Activated CD4-positive, alpha-beta T cell treated with anti-CD3 and anti-CD28 coated beads for 4 hours (primary cell): ENCODE measurements around the gene TIGD3.

Experiments
- DNase-seq, 2 donors: peaks; one replicate each; pipeline ENCODE4 v3.0.0-alpha.2; 2020

TIGD3 gene

DNA sequence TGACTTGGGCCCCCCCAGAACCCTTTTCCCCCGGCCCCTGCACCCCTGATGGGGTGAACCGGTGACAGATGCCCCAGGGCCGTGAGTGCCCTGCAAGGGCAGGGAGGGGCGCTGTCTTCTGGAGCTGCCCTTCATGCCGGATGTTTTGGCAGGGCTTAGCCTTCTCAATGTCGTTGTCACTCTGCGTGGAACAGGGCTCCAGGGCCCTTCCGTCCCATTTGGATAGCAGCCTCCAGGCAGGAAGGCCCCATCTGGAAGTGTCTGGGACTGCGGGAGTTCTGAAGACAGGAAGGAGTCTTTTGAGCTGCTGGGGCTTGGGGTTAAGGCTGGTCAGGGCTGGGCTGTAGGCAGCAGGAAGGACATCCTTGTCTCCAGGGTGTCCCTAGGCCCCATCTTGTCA lies 36.4 kb downstream of the TIGD3 start:
- no peak for DNase-seq

DNA sequence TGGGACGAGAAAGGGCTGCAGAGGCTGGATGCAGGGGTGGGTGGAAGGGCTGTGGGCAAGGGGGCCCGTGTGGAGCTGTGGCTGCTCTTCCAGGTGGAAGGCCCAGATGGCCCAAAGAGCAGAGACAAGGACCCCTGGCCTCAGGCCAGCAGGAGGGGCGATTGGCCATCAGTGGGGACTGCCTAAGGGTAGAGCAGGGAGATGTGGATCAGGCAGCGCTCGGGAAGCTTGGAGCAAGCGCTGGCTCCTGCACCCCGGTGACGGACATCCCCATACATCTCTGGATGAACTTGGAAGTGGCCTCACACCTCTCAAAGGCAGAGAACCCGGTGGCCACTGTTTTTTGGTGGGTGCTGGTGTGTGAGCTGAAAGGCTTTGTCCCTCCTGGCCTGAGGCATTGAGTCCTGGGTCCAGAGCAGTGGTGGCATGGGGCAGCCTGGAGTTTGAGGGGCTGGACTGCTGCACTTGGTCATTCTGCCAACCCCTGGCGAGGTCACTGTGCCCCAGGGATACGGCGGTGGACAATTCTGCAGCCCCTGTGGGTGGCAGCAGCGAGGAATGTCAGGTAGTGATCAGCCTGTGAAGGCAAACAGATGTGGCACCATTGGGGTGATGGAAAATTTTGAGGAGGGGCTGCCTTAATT lies 37.8 kb downstream of the TIGD3 start:
- DNase-seq: no peak

DNA sequence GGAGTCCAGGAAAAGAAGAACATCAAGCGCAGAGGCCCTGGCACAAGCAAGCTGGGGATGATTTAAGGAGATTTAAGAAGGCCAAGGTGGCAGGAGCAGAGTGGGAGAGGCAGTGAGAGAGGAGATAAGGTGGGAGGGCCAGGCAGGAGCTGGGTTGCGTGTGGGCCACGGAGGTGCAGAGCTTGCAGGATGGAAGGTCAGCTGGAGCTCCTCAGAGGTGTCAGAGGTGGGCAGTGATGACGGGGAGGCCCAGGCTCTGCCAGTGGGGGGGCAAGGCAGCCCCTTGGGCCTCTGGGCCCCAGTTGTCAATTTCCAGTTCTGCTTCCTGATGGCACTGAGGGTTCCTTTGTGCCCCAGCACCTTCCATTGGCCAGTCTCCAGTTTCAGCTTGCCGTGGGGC lies 38.3 kb downstream of the TIGD3 start:
- no peak for DNase-seq

DNA sequence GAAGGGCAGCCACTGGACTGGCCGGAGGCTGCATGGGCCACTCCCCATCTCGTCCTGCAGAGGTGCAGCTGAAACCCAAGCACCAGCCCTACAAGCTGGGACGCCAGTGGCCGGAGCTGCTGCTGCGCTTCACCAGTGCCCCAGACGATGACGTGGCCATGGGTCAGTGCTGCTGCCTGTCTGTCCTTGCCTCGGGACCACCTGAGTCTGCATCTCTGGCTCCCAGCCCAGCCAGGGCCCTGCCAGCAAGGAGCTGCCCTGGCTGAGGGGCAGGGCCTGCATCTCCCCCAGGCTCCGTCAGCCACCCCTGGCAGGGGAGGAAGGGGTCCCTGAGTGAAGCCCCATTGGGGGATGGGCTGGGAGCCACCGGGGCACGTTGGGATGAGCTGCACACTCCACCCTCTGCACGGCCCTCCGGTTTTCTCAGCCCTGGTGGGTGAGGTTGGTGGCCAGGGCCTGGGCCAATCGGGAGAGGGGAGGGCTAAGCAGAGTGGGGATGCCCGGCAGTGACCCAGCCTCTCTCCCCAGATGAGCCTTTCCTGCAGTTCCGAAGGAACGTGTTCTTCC lies 39.0 kb downstream of the TIGD3 start:
- DNase-seq: no peak

DNA sequence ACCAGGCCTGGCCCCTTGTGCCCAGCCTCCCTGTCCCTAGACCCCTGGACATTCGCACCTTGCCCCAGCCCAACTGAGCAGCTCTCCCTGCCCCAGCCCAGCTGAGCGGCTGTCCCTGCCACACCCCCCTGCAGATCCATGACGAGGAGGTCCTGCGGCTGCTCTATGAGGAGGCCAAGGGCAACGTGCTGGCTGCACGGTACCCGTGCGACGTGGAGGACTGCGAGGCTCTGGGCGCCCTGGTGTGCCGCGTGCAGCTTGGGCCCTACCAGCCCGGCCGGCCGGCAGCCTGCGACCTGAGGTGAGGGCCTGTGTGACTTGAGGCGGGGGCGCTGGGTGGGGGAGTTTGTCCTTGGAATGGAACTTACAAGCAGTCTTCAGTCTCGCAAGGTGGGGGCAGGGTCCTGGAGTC lies 39.6 kb downstream of the TIGD3 start:
- no peak for DNase-seq

DNA sequence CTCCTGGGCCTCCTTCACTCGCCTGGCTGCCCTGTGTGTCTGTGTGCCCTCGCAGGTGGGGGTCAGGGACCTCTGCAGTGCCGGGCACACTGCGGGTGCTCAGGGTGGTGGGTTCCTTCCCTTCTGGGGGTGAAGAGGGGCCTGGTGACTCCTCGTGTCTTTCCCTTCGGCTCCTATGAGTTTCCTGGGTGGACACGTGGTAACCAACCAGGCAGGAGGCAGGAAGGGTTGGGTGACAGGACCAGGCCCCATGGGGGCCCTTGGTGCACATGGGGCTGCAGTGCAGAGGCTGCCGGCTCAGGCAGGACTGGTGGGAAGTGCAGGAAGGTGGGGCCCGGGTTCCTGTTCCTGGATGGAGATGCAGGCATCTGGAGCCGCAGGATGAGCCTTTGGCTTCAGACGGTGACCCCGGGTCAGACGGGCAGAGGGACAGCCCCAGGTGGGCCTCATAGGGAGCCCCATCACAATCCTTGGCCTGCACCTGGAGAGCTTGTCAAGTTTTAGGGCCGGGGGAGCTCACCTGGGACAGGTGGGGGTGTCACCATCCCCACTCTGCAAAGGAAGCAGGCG lies 41.5 kb downstream of the TIGD3 start:
- DNase-seq: no peak

DNA sequence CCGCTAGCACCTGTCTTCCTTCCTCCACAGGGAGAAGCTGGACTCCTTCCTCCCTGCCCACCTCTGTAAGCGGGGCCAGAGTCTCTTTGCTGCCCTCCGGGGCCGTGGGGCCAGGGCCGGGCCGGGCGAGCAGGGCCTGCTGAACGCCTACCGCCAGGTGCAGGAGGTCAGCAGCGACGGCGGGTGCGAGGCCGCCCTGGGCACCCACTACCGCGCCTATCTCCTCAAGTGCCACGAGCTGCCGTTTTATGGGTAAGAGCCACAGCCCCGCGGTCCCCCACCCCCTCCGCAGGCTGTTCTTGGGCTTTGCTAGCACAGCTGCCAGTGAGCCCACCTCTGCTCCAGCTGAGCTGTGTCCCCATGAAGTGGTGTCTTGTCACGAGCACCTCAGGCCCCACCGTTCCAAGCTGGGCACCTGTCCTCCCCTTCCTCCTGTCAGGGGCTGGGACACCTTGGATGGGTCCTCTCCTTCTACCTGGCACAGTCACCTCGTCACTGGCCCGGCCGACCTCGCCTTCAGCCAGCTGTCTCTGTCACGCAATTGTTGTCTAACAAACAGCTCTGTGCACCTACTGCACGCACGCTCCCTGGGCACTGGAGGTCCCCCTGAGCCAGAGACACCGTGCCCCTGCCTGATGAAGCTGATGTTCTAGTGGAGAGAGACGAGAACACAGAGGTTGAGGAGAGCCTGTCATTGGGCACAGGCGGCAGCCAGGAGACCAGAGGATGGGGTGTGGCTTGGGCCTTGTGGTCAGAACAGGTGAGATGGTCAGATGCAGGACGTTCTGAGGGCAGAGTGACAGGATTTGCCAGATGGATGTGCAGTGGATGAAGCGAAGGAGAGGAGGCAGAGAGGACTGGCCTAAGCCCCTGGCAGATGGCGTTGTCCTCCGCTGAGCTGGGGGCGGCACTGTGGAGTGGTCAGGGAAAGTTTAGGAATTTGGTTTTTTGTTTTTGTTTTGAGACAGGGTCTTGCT lies 42.5 kb downstream of the TIGD3 start:
- DNase-seq: no peak

DNA sequence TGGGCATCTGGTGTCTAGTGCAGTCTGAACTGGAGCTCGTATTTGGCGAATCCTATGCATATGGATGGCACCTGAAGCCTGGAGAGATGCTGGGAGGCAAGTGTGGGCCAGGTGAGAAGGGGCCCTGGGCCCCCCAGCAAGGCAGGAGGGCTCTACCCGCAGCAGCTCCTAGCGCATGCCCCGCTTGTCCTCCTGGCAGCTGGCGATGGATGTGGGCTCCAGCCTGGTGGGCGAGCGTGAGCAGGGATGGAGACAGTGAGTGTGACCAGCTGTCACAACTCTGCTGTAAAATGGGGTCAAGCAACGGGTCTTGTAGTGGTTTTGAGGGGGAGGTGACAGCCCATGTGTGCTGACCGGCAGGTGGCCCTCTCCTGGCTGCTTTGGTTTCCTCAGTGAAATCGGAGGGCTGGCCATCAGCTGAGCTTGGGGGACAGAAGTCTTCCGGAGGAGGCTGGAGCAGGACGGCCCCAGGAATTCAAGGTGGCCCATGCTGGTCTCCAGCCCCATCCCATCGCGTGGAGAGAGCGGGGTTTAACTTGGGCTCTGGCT lies 43.9 kb downstream of the TIGD3 start:
- no peak for DNase-seq

DNA sequence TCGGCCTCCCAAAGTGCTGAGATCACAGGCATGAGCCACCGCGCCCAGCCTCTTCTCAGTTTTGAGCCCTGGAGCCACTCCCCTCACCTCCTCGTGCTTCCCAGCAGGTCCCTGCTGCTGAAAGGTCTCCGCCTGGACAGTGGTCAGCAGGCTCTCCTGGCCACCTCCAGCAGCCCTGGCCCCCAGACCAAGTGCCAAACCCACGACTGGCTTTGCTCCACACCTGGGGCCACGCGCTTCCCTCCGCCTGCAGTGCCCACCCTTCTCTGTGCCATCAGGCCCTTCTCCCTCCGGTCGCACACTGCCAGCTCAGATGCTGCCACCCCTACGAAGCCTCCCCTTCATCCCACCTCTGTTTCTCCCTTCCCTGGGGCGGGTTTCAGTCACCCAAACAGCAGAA lies 44.7 kb downstream of the TIGD3 start:
- DNase-seq: no peak

DNA sequence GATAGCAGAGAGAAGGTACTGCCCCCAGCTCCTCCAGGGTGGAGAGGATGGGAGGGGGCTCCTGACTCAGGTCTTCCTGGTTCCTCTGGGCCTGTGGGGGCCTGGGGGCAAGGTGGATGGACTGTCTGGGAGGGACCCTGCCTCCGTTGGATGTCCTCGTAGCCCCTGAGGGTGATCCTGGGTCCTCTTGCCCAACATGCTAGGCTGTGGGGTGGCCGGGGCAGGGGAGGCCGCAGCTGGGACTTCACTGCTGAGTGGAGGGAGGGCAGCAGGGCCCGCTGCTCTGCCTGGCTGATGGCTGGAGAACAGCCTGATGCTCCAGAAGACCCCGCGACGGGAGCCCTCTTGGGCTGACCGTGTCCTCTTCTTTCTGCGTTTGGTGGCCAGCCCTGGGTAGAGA lies 45.3 kb downstream of the TIGD3 start:
- DNase-seq: no peak

DNA sequence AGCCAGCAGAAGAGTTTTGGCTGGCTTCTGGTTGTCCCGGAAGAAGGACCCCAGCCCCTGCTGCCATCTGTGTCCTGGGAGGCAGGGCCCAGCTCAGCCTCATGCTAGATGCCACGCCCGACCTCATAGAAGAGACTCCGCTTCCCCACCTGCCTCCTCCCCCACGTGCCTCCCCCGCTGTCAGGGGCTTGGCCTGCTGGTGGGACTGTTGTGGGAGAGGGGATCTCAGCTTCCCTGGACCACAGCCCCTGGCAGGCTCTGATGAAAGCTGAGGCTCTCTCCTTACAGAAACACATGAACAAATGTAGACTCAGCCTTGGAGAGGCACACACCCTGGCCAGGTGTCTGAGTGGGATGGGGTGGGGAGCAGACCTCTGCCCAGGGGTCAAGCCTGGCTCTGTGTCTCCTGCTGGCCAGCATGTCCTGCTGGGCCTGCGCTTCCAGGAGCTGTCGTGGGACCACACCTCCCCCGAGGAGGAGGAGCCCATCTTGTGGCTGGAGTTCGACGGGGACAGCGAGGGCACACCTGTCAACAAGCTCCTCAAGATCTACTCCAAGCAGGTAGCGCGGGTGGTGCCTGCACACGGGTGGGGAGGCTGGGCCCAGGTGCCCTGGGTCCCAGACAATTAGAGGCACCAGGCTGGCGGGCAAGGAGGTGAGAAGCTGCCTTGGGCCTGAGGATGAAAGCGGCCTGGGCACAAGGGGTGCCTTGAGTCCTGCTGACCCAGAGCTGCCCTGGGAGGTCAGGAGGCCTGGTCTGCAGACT lies 45.9 kb downstream of the TIGD3 start:
- DNase-seq: no peak

DNA sequence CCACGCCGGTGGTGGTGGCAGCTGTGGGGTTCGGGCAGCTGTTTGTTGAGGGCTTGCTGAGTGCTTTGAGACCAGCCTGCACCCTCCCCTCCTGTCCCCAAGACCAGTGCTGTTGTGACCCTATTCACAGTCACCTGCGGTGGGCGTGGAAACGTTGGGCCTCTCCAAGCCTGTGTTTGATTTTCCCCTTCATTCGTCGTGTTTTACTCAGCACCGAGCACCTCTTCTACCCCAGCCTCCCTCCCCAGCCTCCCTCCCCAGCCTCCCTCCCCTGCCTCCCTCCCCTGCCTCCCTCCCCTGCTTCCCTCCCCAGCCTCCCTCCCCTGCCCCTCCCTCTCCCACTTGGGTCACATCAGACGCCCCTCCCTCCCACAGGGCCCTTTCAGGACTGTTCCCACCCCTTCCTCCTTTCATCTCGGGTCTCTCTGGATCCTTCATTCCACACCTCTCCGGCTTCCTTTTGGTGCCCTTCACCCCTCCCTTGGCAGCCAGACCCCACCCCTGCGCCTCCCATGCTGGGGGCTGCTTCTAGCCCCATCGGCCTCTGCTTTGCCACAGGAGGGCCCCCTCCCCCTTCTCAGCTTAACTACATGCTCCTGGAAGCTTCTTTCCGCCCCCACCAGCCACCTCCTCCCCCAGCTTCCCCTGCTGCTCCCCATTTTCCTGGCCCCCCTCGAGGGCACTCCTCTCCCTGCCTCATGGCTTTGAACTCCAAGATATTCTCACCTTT lies 46.7 kb downstream of the TIGD3 start:
- DNase-seq: no peak

DNA sequence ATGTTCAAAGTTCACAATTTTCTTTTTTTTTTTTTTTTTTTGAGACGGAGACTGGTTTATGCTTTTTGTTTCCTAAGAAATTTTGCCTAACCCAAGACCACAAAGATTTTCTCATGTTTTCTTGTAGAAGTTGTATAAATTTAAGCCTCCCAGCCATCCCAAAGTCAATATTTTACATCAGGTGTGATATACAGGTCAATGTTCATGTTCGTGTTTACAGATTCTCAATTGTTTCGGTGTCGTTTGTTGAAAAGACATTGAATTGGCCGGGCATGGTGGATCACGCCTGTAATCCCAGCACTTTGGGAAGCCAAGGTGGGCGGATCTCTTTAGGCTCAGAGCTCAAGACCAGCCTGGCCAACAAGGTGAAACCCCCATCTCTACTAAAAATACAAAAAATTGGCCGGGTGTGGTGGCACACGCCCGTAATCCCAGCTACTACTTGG lies 47.3 kb downstream of the TIGD3 start:
- DNase-seq: no peak

DNA sequence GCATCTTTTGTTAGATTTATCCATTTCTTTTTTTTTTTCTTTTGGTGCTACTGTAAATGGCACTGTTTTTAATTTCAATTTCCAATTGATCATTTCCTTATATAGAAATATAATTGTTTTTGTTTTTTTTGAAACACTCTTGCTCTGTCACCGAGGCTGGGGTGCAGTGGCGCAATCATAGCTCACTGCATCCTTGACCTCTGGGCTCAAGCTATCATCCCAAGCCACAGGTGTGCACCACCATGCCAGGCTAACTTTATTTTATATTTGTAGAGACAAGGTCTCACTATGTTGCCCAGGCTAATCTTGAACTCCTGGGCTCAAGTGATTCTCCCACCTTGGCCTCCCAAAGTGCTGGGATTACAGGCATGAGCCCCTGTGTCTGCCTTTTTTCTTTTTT lies 48.2 kb downstream of the TIGD3 start:
- no peak for DNase-seq

DNA sequence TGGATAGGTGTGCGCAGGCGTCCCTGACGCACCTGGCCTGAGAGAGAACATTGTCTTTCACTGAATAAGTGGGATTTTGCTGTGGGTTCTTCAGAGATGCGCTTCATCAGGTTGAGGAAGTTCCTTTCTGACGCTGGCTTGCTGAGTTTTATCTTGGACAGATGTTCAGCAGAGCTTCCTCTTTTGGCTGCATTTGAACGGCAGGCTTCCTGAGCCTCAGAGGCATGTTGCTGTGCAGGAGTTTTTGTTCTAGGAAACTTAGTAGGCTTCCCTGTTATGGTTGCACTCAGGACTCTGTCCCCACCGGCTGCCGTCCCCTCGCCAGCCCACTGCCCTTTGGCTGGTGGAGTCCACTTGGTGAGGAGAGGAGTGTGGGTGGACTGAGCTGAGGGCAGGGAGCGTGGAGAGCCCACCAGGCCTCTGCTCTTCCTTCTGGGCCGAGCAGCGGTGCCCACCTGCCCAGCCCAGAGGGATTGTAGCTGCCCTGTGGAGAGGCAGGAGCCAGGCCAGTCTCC lies 49.1 kb downstream of the TIGD3 start:
- DNase-seq: no peak

DNA sequence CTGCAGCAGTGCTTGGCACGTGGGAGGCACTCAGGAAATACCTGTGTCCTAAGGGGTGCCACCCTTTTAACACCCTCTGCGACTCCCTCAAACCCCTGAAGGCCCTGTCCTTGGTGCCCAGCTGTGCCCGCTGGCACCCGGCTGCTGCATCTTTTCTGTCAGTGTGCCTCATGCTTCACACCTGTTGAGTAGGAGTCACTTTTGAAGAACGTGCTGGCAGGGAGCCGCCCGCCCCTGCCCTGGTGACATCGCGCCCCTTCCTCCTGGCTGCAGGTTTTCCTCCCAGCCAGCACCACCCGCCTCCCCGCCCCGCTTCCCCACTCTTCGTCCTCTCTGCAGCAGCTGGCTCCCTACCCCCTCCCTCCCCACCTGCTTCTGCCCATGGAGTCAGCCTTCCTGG lies 49.7 kb downstream of the TIGD3 start:
- no peak for DNase-seq

DNA sequence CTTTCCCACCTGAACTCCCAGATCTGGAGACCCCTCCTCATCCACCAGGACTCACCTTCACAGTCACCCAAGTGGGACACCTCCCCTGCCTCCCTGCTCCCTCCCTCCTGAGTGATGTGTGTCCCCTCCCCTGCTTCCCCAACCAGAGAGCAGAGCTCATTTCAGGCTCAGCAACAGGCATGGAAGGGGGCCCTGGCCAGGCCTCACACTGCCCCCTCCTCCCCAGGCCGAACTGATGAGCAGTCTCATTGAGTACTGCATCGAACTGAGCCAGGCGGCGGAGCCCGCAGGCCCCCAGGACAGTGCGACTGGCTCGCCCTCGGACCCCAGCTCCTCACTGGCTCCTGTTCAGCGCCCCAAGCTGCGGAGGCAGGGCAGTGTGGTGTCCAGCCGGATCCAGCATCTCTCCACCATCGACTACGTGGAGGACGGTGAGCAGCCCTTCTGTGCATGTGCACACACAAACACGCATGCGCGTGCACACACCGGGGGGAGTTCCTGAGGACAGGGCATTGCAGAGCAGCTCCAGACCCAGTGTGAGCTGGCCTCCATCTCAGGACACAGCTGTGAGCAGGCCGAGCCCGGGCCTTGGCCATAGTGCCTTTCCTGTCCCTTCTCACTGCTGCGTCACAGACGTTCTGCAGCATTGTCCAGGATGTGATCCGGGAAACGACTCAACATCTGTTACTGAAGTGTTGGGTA lies 50.2 kb downstream of the TIGD3 start:
- no peak for DNase-seq
